GM19452 (cell line): ENCODE data around the gene GPR39.

Experiments used
- ATAC-seq: cut with Tn5 transposase; IDR thresholded peaks from one replicate; pipeline ENCODE4 v1.9.1; 2021; ENCODE audit not compliant: unreplicated experiment

The GPR39 gene

GRCh38 chr2:132668189-132668823, 251.7 kb downstream of the GPR39 start:
- no peak for ATAC-seq

GRCh38 chr2:132668987-132669907, 252.6 kb downstream of the GPR39 start:
- ATAC-seq = no peak

- no peak for ATAC-seq
Measured at GRCh38 chr2:132669908-132670495, 253.4 kb downstream of the GPR39 start, which contains the start of gene LYPD1. LYPD1 (minus strand) TSS chr2:132670205; CDS start chr2:132669932, 273 bp downstream.

GRCh38 chr2:132670496-132671150, 254.0 kb downstream of the GPR39 start:
- ATAC-seq = no peak

GRCh38 chr2:132671151-132671835, 254.7 kb downstream of the GPR39 start:
- no peak for ATAC-seq

GRCh38 chr2:132676999-132677398, 260.4 kb downstream of the GPR39 start:
- no peak for ATAC-seq

- no peak for ATAC-seq
Measured at GRCh38 chr2:132677661-132678060, 261.1 kb downstream of the GPR39 start.

GRCh38 chr2:132678483-132678882, 261.9 kb downstream of the GPR39 start:
- ATAC-seq = no peak

GRCh38 chr2:132680544-132680943, 263.9 kb downstream of the GPR39 start:
- ATAC-seq = no peak

GRCh38 chr2:132681766-132682165, 265.2 kb downstream of the GPR39 start:
- no peak for ATAC-seq

GRCh38 chr2:132690664-132691303, 274.2 kb downstream of the GPR39 start:
- no peak for ATAC-seq

- ATAC-seq = no peak
Measured at GRCh38 chr2:132691556-132691955, 275.0 kb downstream of the GPR39 start.

GRCh38 chr2:132692816-132693215, 276.2 kb downstream of the GPR39 start:
- no peak for ATAC-seq
